ENCODE measurements around the gene TTC19. TPM values are rescaled to one million over a fixed set of nuclear protein-coding genes. Genes with fewer than 3 reads are reported as not detected.

TTC19 gene
- total RNA-seq, 1 experiment from 2014 or later = 20.2 TPM

- no peaks in the 10 kb centered on the region for H3K27me3 ChIP-seq (replicated peaks; ENCODE audit: control insufficient read depth, insufficient read depth, low read length)
- no peaks in the 10 kb centered on the region for H3K9me3 ChIP-seq
- Mint-ChIP-seq H3K27me3 (ENCODE audit: insufficient read depth, unreplicated experiment) (no peaks in the 10 kb centered on the region), H3K9me3 (ENCODE audit: unreplicated experiment) (no peaks in the 10 kb centered on the region), H3K27ac (ENCODE audit: unreplicated experiment) (no peak overlapping the region), H3K36me3 (ENCODE audit: insufficient read depth, unreplicated experiment) (no peaks in the 10 kb centered on the region), H3K4me3 (ENCODE audit: unreplicated experiment) (no peak overlapping the region), H3K4me1 (ENCODE audit: low read depth, unreplicated experiment) (peaks cover 9% of the 10 kb centered on the region)
- DNase-seq = no peak
- H3K4me1 ChIP-seq = peaks cover 24% of the 10 kb centered on the region
- POLR2A ChIA-PET = no interaction called here
- H3K36me3 ChIP-seq (ENCODE audit: control insufficient read depth, insufficient read depth, low read length) = no peaks in the 10 kb centered on the region
- intact Hi-C loops (cut with micrococcal nuclease; ENCODE audit: unreplicated experiment) = no loop called here
- no peak overlapping the region for H3K4me3 ChIP-seq (ENCODE audit: low read depth, low read length)
- BruUV-seq (replicated peaks) = no TSS peak
- CTCF ChIA-PET = no interaction called here
- TF ChIP-seq CTCF (IDR thresholded peaks at IDR 0.05; ENCODE audit: insufficient read depth in 1 of 2, low read depth in 1 of 2, low read length in 1 of 2, severe bottlenecking in 1 of 2, unreplicated experiment in 1 of 2) = no peak
These were observed 43.7 kb upstream of the TTC19 start for GRCh38 chr17:15955793-15956541.

- Mint-ChIP-seq H3K27ac (ENCODE audit: unreplicated experiment) (no peak overlapping the region), H3K9me3 (ENCODE audit: unreplicated experiment) (no peaks in the 10 kb centered on the region), H3K4me1 (ENCODE audit: low read depth, unreplicated experiment) (peaks cover 9% of the 10 kb centered on the region), H3K4me3 (ENCODE audit: unreplicated experiment) (no peak overlapping the region), H3K27me3 (ENCODE audit: insufficient read depth, unreplicated experiment) (no peaks in the 10 kb centered on the region), H3K36me3 (ENCODE audit: insufficient read depth, unreplicated experiment) (no peaks in the 10 kb centered on the region)
- no peak for DNase-seq
- Histone ChIP-seq H3K36me3 (ENCODE audit: control insufficient read depth, insufficient read depth, low read length) (no peaks in the 10 kb centered on the region), H3K4me3 (ENCODE audit: low read depth, low read length) (no peak overlapping the region), H3K4me1 (peaks cover 13% of the 10 kb centered on the region; the same call in 1 of the 2 replicates), H3K9me3 (no peaks in the 10 kb centered on the region), H3K27me3 (replicated peaks; ENCODE audit: control insufficient read depth, insufficient read depth, low read length) (no peaks in the 10 kb centered on the region)
- BruUV-seq (replicated peaks) = no TSS peak
- intact Hi-C loops (cut with micrococcal nuclease; ENCODE audit: unreplicated experiment) = no loop called here
- ChIA-PET CTCF (no interaction called here), POLR2A (no interaction called here)
- no peak for TF ChIP-seq CTCF (IDR thresholded peaks at IDR 0.05; ENCODE audit: insufficient read depth in 1 of 2, low read depth in 1 of 2, low read length in 1 of 2, severe bottlenecking in 1 of 2, unreplicated experiment in 1 of 2)
These were observed 42.4 kb upstream of the TTC19 start for GRCh38 chr17:15957206-15957605.

- CTCF ChIA-PET = no interaction called here
These were observed 41.9 kb upstream of the TTC19 start for GRCh38 chr17:15957608-15958307.

More at GRCh38 chr17:15957608-15958307, 41.9 kb upstream of the TTC19 start:
- no peaks in the 10 kb centered on the region for H3K9me3 Mint-ChIP-seq (ENCODE audit: unreplicated experiment)
- no peak overlapping the region for H3K4me3 Mint-ChIP-seq (ENCODE audit: unreplicated experiment)
- BruUV-seq (replicated peaks) = no TSS peak
- H3K27me3 ChIP-seq (replicated peaks; ENCODE audit: control insufficient read depth, insufficient read depth, low read length) = no peaks in the 10 kb centered on the region
- H3K4me3 ChIP-seq (ENCODE audit: low read depth, low read length) = no peak overlapping the region
- no peaks in the 10 kb centered on the region for H3K9me3 ChIP-seq
- intact Hi-C loops (cut with micrococcal nuclease; ENCODE audit: unreplicated experiment) = no loop called here
- no peak for DNase-seq
- H3K4me1 ChIP-seq = peaks cover 7% of the 10 kb centered on the region; the same call in 1 of the 2 replicates
- TF ChIP-seq CTCF (IDR thresholded peaks at IDR 0.05; ENCODE audit: insufficient read depth in 1 of 2, low read depth in 1 of 2, low read length in 1 of 2, severe bottlenecking in 1 of 2, unreplicated experiment in 1 of 2) = no peak
- POLR2A ChIA-PET = interaction anchor here (0.7 kb wide), 1 partner anchor 18 kb away, joined by 9 read pairs; no protein-coding TSS in a partner anchor
- no peaks in the 10 kb centered on the region for H3K36me3 Mint-ChIP-seq (ENCODE audit: insufficient read depth, unreplicated experiment)
- H3K27ac Mint-ChIP-seq (ENCODE audit: unreplicated experiment) = no peak overlapping the region
- no peaks in the 10 kb centered on the region for H3K27me3 Mint-ChIP-seq (ENCODE audit: insufficient read depth, unreplicated experiment)
- no peaks in the 10 kb centered on the region for H3K36me3 ChIP-seq (ENCODE audit: control insufficient read depth, insufficient read depth, low read length)
- H3K4me1 Mint-ChIP-seq (ENCODE audit: low read depth, unreplicated experiment) = peaks cover 9% of the 10 kb centered on the region
